22Rv1 (cell line): ENCODE measurements around the gene GFOD1.

Experiments
- H3K27ac ChIP-seq: fragments of 450-650 bp; 2 replicates; pipeline ENCODE4 v1.5.1; 2017
- CTCF ChIP-seq: fragments of 450-650 bp; IDR thresholded peaks from 2 replicates; pipeline ENCODE4 v1.5.1; 2017; ENCODE audit warnings: mild to moderate bottlenecking
- ZFX ChIP-seq: fragments of 450-650 bp; IDR thresholded peaks from 2 replicates; pipeline ENCODE4 v1.6.1; 2017; ENCODE audit warnings: antibody characterized with exemption, borderline replicate concordance

The GFOD1 gene

GRCh38 chr6:13473768-13474165, 13.6 kb downstream of the GFOD1 start:
- TF ChIP-seq CTCF (no peak), ZFX (no peak)
- no peak overlapping the region for H3K27ac ChIP-seq

- H3K27ac ChIP-seq = no peak overlapping the region
- no peak for TF ChIP-seq ZFX
These were observed 14.2 kb downstream of the GFOD1 start for GRCh38 chr6:13472976-13473767.

- H3K27ac ChIP-seq = no peak overlapping the region
- no peak for TF ChIP-seq CTCF
- no peak for TF ChIP-seq ZFX
These were observed 15.3 kb downstream of the GFOD1 start for GRCh38 chr6:13472099-13472498.

GRCh38 chr6:13471184-13471583, 16.2 kb downstream of the GFOD1 start:
- H3K27ac ChIP-seq = no peak overlapping the region
- TF ChIP-seq CTCF (no peak), ZFX (no peak)

GRCh38 chr6:13470238-13471140, 16.9 kb downstream of the GFOD1 start:
- TF ChIP-seq ZFX = no peak
- no peak for TF ChIP-seq CTCF
- H3K27ac ChIP-seq = no peak overlapping the region

- no peak overlapping the region for H3K27ac ChIP-seq
- TF ChIP-seq CTCF (no peak), ZFX (no peak)
These were observed 17.7 kb downstream of the GFOD1 start for GRCh38 chr6:13469693-13470092.

- TF ChIP-seq CTCF = no peak
- no peak for TF ChIP-seq ZFX
- H3K27ac ChIP-seq = no peak overlapping the region
These were observed 18.6 kb downstream of the GFOD1 start for GRCh38 chr6:13468839-13469238.
